Neutrophil (primary cell): ENCODE measurements around the gene PIK3R6.
A peak's percentile ranks its signal among the peaks of the same experiment; 100 is the strongest.

Experiments used
- H3K27ac ChIP-seq: fragments of 200-600 bp; sonication (generic); 2 replicates; pipeline ENCODE4 v1.5.1; 2016; ENCODE audit warnings: mild to moderate bottlenecking, moderate library complexity
- H3K27me3 ChIP-seq: fragments of 200-600 bp; sonication (generic); 2 replicates; pipeline ENCODE4 v1.6.0; 2016; ENCODE audit warnings: mild to moderate bottlenecking
- H3K36me3 ChIP-seq: fragments of 200-600 bp; sonication (generic); 2 replicates; pipeline ENCODE4 v1.5.1; 2017
- H3K4me1 ChIP-seq, 2 experiments: fragments of 200-600 bp in 1 of 2; sonication (generic) in 1 of 2; 1 replicate in 1 of 2; 2 replicates in 1 of 2; pipeline versions ENCODE4 v1.5.1 to v1.6.1; 2013 to 2016; ENCODE audit warnings: low read depth in 1 of 2, low read length in 1 of 2, mild to moderate bottlenecking in 1 of 2, moderate library complexity in 1 of 2; ENCODE audit not compliant: control insufficient read depth in 1 of 2, insufficient read depth in 1 of 2
- H3K4me3 ChIP-seq, 2 experiments: fragments of 200-600 bp in 1 of 2; sonication (generic) in 1 of 2; 1 replicate in 1 of 2; 2 replicates in 1 of 2; pipeline ENCODE4 v1.5.1; 2013 to 2016; ENCODE audit warnings: low read depth in 1 of 2, low read length in 1 of 2, mild to moderate bottlenecking in 1 of 2, moderate library complexity in 1 of 2
- H3K9me3 ChIP-seq: fragments of 200-600 bp; sonication (generic); 2 replicates; pipeline ENCODE4 v1.5.1; 2016
- CTCF ChIP-seq: fragments of 200-600 bp; sonication (generic); IDR thresholded peaks from 2 replicates; pipeline ENCODE4 v1.5.1; 2016; ENCODE audit warnings: antibody characterized with exemption

The PIK3R6 gene

GRCh38 chr17:8865385-8865784, 2.1 kb downstream of the PIK3R6 start:
- H3K27me3 ChIP-seq, result no peaks in the 10 kb centered on the region
- H3K4me3 ChIP-seq, result no peak overlapping the region
- no peak overlapping the region for H3K27ac ChIP-seq
- peaks cover 15% of the 10 kb centered on the region for H3K36me3 ChIP-seq
- H3K4me1 ChIP-seq, result peaks cover 72 to 77% of the 10 kb centered on the region in 2 experiments
- H3K9me3 ChIP-seq, result no peaks in the 10 kb centered on the region
- no peak for TF ChIP-seq CTCF

GRCh38 chr17:8862213-8863056, 5.0 kb downstream of the PIK3R6 start:
- Histone ChIP-seq H3K4me3 (no peak overlapping the region), H3K27me3 (no peaks in the 10 kb centered on the region)

GRCh38 chr17:8861495-8862181, 5.8 kb downstream of the PIK3R6 start:
- Histone ChIP-seq H3K36me3 (peaks cover 13% of the 10 kb centered on the region), H3K27ac (peak overlapping the region; percentile 79), H3K9me3 (no peaks in the 10 kb centered on the region), H3K4me1 (peaks cover 78 to 88% of the 10 kb centered on the region in 2 experiments), H3K27me3 (no peaks in the 10 kb centered on the region), H3K4me3 (peak overlapping the region; percentile 10 to 22)
- TF ChIP-seq CTCF, result no peak

More at GRCh38 chr17:8862213-8863056, 5.0 kb downstream of the PIK3R6 start:
- Histone ChIP-seq H3K27ac (peak overlapping the region; percentile 79), H3K4me1 (peaks cover 80 to 88% of the 10 kb centered on the region in 2 experiments), H3K36me3 (peaks cover 15% of the 10 kb centered on the region), H3K9me3 (no peaks in the 10 kb centered on the region)
- no peak for TF ChIP-seq CTCF

GRCh38 chr17:8859804-8860430, 7.6 kb downstream of the PIK3R6 start:
- Histone ChIP-seq H3K4me1 (peaks cover 66 to 71% of the 10 kb centered on the region in 2 experiments), H3K9me3 (no peaks in the 10 kb centered on the region), H3K4me3 (no peak overlapping the region), H3K27me3 (no peaks in the 10 kb centered on the region), H3K36me3 (peaks cover 10% of the 10 kb centered on the region), H3K27ac (peak overlapping the region; percentile 79)
- TF ChIP-seq CTCF, result no peak

- H3K9me3 ChIP-seq, result no peaks in the 10 kb centered on the region
- no peaks in the 10 kb centered on the region for H3K27me3 ChIP-seq
- no peak overlapping the region for H3K4me3 ChIP-seq
- H3K4me1 ChIP-seq, result peaks cover 61 to 67% of the 10 kb centered on the region in 2 experiments
- TF ChIP-seq CTCF, result no peak
- H3K27ac ChIP-seq, result peak overlapping the region; percentile 79
- peaks cover 10% of the 10 kb centered on the region for H3K36me3 ChIP-seq
Observed at GRCh38 chr17:8859027-8859803, 8.3 kb downstream of the PIK3R6 start.
